CD4-positive, alpha-beta T cell treated with Interleukin-4 for 4 hours (primary cell): Measurements from ENCODE around the gene GRM4.

ENCODE experiments used
- DNase-seq: peaks from one replicate; pipeline ENCODE4 v3.0.0-alpha.2; 2020

GRM4 gene

DNA sequence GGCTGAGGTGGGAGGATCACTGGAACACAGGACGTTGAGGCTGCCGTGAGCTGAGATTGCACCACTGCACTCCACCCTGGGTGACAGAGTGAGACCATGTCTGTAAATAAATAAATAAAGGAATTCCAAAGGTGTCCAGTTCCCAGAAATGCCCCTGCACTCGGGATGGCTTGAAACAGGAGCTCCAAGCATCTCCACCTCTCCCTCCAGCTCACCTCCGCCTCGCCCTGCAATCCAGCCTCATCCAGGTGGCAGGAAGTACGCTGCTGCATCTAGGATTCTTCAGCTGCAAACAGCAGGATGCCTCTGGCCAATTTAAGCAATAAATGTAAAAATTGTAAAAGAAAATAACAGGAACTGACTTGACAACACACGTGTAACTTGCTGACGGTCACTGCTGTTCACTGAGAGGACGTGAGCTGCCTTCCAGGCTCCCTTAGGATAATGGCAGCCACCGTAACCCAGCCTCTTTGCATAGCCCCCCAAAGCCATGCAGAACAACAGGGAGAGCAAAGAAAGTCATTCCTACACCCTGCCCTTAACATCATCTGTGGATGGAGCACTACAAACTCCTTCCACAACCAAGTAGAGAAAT lies 11.4 kb upstream of the GRM4 start:
- DNase-seq = no peak

DNA sequence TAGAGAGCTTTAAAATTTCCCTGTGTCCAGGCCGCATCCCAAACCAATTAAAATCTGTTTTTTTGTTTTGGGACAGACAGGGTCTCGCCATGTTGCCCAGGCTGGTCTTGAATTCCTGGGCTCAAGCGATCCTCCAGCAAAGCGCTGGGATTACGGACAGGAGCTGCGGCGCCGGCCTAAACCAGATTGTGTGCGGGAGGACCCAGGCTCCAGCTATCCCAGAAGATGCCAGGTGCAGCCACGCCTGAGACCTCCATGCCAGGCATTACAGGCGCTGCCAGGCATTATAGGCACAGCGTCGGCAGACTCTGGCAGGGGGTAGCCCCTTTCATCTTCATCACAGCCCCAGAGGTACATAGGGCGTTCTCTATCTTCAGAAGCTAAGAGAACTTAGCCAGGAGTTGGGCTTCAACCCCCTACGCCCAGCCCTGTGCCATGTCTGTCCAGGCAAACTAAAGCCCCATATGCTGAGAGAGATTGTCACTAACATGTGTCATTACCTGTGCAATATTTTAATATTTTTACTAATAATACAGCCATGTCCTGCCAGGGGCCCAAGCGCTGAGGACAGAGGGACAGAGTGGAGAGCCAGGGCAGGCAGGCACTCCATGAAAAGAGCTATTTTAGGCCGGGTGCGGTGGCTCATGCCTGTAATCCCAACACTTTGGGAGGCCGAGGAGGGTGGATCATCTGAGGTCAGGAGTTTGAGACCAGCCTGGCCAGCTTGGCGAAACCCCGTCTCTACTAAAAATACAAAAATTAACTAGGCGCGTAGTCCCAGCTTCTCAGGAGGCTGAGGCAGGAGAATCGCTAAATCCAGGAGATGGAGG lies 9.8 kb upstream of the GRM4 start:
- DNase-seq = no peak

DNA sequence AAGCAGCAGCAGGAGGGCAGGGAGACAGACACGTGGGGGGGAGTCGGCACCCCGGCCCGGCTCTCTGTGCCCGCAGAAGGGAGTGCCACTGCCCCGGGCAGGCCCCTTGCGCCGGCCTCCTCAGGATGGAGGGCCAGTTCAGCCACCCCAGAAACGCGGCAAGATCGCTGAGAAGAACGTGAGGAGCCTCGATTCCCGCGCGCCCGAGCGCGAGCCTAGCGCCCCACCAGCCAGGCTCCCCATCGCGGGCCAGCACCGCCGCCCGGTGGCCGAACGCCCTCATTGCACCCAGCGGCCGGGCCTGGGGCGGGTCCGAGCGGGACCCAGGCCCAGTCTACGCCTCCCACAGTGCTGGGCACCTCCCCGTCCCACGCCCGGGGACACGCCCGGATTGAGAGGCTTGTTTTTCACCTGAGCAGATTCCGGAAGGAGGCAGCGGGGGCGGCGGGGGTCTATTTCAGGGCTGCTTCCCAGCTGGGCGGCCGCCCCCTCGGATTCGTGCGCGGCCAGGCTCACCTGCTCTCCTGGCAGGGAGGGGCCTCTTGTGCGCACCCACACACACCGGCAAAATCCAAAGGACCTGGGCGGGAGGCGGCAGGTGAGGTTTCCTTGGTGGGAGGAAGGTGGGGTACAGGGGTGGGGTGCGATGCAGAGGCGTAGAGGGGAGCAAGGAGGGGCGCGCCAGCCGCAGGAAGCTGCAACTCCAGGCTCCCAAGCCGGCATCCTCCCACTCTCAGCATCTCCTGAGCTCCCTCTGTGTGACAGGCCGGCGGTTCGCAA lies 9.0 kb upstream of the GRM4 start:
- DNase-seq = peak; percentile 18

DNA sequence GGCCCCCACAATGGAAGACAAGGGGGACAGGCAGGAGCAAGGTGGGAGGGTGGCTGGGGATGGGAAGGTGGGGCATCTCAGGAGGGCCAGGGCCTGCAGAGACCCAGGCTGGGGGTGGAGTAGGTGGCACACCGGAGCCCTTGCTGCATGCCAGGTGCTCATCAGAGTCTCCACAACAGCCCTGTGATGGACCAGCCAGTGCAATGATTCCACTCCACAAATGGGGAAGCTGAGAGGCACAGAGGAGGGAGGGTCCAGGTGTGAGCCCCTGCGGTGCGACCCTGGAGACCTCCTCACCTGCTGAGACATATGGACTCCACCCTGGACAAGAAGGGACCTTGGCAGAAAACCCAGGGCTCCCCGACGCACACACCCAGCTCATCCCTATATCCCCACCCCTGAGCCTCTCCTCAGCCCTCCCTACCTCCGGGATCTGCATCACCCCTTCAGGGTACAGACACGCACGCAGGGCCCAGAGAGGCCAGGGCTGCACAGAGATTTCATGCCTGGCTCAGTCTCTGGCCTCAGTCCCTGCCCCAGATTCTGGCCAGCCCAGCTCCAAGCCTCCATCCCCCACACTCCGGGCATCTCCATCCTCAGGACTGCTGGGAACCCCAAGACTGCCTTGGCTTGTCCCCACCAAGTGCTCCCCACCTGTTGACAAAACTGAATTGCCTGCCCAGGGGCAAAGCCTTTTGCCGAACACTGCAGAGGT lies 7.1 kb upstream of the GRM4 start:
- no peak for DNase-seq

DNA sequence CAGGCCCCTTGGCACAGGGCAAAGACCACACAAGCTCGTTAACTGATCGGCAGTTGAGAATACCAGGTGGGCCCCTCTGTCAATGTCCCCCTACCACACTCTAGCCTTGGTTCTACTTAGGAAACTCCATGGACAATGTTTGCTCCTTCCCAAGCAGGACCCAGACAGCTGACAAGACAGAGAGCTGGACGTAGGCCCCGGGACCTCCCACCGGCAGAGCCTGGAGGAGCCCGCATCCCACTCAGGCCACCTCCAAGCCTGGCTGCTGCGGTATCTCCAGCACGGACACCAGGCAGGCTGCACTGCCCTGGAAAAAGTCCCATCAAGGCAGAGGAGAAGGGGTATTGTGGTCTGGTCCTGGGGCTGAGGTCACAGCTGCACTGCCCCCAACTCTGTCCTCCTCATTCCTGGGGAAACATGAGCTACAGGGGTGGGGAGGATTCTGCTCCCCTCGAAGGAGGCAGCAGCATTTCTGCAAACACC lies 6.2 kb upstream of the GRM4 start:
- no peak for DNase-seq

DNA sequence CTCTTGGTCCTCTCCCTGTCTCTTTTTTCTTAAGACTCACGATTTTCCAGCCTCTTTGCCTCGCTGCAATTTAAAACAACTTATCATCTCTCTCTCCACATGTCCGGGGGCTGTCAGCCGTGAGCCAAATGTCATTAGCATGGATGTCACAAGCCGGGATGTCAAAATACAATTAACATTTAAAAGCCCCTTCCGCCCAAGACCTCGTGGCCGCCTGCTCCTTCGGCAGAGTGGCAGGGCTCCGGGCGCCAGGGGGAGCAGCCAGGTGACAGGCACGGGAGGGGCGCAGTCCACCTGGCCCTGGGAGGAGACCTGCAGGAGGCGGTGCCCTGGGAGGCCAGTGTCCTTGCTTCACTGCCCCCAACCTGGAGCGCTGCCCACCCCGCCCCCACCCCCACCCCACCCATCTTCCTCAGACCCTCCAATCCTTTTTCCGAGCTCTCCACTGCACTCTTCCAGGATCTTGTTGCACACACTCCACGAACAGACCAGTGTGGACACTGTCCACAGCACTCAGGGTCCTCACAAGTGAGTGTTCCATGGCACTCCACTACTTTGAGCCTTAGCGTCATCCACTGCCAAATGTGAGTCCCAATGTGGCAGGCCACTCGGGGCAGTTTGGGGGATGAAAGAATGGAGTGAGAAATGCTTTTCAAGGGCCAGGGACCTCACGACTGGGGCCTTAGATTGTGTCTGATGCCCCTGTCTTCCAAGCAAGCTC lies 5.6 kb upstream of the GRM4 start:
- DNase-seq = no peak

DNA sequence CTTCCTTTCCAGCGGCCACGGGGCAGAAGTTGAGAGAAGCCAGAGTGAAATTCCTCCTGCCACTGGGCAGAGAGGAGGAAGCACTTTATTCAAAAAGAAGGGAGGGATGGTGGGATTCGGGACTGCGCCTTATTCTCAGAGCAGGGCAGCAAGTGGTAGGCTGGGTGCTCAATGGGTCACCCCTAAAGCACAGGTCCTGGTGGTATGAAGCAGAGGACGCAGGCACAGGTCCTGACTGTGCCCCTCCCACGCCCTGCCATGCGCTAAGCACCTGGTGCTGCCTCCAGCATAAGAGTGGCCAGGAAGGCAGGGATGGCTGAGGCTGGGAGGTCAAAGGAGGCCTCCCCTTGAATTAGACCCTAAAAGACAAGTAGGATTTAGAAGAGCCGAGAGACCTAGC lies 4.9 kb upstream of the GRM4 start:
- no peak for DNase-seq

DNA sequence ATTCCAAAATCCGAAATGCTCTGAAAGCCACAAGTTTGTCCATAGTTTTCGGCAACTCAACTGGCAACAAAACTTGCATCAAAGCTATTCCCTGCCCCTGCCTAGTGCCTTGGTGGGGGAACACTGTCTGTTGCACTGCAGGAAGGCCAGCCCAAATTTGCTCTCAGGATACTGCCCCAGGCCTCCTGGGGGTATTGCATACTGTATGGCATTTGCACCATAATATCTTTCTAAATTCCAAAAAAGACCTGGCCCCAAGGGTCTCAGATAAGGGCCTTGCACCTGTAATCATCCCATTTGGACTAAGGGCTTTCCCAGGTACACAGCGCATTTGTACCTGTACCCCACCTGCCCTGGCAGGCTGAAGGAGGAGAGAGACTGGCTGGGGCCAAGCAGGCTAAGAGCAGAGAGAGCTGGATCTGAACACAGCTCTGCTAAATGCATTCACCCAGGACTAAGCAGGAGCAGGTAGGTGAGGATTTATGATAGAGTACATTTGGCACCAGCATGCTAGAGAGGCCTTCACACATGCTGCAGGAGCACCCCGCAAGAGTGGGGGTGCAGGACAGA lies 4.0 kb upstream of the GRM4 start:
- no peak for DNase-seq

DNA sequence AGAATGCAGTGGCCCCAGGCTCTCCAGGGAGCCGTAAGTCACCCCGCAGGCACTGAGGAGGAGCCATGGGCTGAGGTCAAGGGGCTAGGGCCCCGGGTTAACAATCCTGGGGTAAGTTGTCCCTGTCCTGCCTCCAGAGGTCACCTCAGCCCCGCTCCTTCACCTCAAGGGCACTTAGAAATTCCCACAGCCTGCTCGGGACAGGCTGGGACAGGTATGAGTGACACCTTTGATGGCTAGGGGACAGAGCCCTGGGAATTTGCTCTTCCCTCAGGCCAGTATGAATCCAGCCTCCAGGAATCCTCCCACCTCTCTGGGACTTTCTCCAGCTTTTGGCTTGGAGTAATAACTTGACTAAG lies 3.5 kb upstream of the GRM4 start:
- DNase-seq = no peak

DNA sequence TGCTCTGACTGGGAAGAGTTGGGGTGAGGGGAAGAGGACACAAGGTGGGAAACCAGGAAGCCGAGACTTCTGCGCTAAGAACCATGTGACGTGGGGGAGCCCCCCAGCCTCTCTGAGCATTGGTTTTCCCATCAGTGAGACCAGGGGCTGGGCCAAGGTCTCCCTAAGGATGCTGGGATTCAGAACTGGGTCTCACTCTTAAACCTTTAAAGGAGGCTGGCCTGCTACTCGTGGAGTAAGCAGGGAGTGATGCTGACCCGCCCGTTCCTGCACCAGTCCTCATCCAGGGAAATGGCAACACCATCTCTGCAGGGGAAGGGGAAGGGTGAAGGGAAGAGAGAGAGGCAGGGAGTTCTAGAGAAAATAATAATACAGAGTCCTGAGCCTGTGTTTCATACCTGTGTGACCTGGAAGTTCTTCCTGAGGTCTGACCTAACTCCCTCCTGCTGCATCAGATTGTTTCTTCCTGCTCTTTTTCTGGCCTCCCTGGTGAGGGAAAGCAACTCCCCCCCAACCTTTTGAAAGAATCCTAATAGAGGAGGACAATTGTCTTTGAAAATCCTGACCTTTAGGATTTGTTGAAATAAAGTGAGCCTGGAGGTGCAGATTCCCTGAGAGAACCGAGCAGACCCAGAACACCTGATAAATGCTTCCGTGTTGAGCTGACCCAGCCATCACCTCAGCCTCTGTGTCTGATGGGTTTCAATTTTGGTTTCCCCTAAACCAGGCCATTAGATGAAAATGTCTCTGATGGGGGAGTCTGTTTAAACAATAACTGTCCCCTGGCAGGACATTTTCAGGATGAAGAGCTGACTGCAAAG lies 3.0 kb upstream of the GRM4 start:
- DNase-seq = no peak

DNA sequence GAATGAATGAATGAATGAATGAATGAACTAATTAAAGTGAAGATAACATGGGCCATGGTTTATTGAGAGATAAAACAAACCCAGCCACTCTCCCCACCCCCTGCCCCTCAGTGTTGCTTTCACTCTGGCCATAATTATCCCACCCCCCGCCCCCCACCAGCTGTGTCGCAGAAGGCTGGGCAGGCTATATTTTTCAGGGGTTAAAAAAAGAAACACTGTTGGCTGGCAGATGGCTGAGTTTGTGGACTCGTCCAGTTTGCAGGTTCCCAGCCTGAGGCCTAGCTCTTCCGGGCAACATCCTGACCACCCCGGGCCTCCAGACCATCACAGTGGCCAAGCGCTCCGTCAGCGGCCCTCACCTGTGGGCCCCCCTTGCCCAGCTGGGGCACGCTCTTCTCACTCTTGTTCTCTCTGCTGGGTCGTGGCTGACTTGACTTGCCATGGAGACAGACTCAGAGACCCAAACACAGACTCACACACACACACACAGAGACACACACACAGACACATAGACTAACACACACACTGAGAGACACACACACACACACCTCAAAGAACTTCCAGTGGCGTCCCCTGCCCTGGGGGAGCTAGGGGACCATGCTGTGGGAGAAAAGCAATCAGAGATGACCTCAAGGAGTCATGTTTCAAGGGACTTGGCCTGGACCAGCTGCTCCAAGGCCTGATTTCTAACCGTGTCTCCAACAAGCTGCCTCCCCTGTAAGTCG lies 2.2 kb upstream of the GRM4 start:
- DNase-seq = no peak

DNA sequence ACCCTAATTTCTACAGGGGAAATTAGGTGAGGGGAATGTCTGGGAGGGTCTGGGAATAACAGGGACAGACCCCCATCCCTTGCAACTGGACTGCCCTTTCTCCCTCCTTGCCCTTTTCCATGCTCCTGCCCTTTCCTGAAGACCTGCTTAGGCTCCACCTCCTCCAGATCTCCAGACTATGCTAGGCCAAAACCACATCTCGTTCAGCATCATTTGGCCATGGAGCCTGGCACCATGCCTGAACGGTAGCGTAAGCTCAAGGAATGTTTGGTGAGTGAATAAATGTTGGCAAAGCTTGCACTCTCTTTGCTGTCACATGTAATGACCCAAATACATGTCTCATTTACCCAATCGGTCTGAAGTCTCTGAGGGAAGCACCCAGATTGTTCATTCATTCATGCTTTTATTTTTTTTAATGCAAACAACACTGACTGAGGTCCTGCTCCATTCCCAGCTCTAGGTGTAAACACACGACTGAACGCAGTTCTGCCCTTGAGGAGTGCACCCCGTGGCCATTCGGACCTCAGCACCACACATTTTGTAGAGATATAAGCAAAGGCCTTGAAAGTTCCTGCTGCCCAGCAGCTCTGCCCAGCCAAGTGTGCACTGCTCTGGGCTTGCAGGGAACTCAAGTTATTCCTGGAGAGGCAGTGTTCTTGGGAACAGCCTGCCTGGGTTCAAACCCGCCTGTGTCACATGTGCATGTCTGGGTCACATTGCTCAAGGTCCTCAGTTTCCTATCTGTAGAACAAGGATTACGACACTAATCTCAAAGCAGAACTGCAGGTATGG lies 1.1 kb upstream of the GRM4 start:
- DNase-seq = no peak

DNA sequence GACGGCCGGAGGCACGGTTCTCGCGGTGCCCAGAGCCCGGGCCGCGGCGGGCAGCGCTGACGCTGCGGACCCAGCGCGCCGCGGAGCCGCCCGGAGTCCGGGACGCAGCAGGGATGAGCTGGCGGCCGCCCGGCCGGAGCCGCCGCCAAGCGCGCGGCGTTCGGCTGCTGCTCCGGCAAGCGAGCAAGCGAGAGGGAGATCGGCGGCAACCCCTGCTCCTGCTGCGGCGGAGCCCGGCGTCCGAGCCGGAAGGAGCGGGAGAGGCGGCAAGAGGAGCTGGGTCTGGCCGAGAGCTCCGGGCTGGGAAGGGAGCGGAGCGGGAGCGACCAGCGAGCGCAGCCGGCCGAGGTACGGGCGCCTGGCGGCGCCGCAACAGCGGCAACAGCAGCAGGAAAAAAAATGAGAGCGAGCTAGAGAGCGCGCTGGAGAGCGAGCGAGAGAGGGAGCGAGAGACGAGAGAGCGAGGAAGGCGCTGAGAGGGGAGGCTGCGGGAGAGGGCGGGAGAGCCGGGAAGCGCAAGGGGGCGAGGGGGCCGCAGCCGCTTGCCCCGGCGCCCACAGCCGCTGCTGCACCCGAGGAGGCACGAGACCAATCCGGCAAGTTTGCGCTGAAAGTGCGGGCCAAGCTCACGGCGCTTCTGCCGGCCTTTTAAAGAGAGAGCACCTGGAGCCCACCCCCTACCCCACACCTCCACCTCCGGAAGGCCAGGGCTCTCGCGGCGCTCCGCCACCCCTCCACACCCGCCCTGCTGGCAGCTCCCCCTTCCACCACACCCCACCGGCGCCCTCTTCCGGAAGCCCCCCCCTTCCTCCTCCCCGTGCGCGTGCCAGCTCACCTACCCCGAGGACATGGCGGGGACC lies 496 bp downstream of the GRM4 start:
- DNase-seq = no peak

DNA sequence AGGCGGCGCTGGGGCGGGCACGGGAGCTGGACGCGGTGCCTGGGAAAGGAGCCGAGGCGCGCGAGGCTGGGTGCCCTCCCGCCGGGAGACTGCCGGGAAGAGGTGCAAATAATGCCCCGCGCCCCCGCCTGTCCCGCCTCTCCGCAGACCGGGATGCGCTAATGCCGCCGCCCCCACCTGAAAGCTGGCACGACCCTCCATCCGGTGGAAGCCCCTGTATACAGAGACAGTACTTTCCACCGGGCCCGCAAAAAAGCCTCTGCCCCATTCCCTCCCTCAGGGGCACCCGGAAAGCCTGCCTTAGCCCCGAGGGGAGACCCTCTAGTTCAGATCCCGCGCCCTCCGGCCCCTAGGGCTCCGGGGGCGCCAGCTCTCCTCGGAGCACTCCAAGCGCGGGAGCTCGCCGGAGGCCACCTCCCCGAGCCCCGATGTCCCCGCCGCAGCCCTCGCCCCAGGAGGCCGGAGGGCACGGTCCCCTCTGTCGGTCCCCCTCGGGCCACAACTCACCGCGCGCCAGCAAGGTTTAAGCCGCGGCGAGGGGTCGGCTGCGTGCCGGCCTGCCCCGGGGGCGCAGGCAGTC lies 1.2 kb downstream of the GRM4 start:
- DNase-seq = no peak

DNA sequence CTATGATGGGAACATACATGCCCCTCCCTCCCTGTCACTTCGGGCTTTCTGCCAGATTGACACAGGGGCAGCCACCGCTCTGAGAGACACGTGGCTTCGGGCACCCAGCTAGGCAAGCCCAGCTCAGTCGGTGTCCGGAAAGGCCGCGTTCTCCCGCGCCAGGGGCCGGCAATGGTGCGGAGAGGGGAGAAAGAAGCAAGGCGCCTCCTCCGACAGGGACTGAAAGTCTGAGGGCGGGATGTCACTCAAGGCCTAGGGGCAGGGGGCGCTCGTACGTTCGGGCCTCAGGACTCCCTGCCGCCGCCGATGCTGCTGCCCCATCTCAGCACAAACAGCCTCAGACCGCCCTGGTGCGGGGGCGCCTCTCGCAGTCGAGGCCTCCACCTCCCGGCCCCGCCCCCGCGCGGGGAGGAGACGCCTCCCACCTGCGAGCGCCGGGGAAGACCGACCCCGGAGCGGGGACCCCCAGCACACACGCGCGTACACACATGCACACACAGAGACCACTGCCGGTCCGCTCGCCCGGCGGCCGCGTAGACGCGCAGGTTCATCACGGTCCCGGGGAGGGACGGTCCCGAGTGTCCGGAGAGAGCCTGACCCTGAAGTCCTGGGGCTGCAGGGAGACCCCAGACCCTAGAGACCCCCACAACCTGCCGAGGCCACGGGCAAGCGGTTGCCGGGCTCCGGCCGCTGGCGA lies 1.9 kb downstream of the GRM4 start:
- peak; percentile 4 for DNase-seq

DNA sequence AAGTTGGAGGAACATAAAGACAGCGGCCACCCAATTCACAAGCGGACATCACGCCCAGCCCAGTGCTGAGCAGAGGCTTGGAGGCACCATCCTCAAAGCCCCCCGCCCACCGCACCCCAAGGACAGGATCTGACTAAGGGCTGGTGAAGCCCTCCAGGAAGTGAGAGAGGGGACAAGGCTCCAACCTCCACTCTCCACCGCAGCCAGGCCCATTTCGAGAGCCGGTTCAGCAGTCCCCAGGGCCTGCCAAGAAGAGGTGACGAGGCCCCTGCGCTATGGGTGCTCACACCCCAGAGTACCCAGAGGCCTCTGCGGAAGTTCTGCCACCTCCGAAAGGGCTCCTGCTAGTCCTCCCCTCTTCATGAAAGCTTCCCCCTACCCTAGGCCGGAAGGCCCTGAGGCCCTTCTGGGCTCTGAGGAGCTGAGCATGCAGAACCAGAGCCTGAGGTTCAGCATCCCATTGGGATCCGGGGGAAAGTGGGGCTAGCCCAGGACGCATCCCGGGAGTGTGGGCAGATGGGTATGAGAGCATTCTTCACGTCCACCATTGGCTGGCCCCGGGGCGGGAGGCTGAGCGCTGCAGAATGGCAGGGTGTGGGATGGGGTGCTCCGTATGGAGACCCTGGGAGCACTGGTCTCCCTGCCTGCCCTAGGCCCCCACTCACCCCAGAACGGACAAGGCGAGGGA lies 2.5 kb downstream of the GRM4 start:
- DNase-seq = no peak
